AG08396 (cell line): ENCODE results near the gene SLC22A23.

Experiments used
- DNase-seq: peaks from one replicate; pipeline ENCODE4 v3.0.0; 2012; ENCODE audit warnings: low spot score, mixed read lengths

SLC22A23 gene

GRCh38 chr6:3444276-3445088 is 12.4 kb downstream of the SLC22A23 start:
- DNase-seq = no peak

GRCh38 chr6:3443221-3443515 is 13.7 kb downstream of the SLC22A23 start:
- DNase-seq = no peak

- no peak for DNase-seq
Measured at GRCh38 chr6:3442431-3443220, 14.2 kb downstream of the SLC22A23 start.

GRCh38 chr6:3440911-3441310 is 15.9 kb downstream of the SLC22A23 start:
- DNase-seq = no peak

GRCh38 chr6:3439961-3440360 is 16.9 kb downstream of the SLC22A23 start:
- no peak for DNase-seq

- DNase-seq = peak; percentile 38
Measured at GRCh38 chr6:3438190-3439167, 18.4 kb downstream of the SLC22A23 start.

GRCh38 chr6:3433005-3433404 is 23.8 kb downstream of the SLC22A23 start:
- no peak for DNase-seq

- no peak for DNase-seq
Measured at GRCh38 chr6:3432416-3432815, 24.4 kb downstream of the SLC22A23 start.

GRCh38 chr6:3431994-3432393 is 24.9 kb downstream of the SLC22A23 start:
- DNase-seq = no peak

- DNase-seq = no peak
Measured at GRCh38 chr6:3429211-3429610, 27.6 kb downstream of the SLC22A23 start.

GRCh38 chr6:3428700-3429099 is 28.1 kb downstream of the SLC22A23 start:
- DNase-seq = no peak

GRCh38 chr6:3428247-3428646 is 28.6 kb downstream of the SLC22A23 start:
- no peak for DNase-seq

- no peak for DNase-seq
Measured at GRCh38 chr6:3427687-3428085, 29.2 kb downstream of the SLC22A23 start.

- no peak for DNase-seq
Measured at GRCh38 chr6:3426927-3427686, 29.7 kb downstream of the SLC22A23 start.

- DNase-seq = no peak
Measured at GRCh38 chr6:3426091-3426926, 30.5 kb downstream of the SLC22A23 start.

- DNase-seq = no peak
Measured at GRCh38 chr6:3425574-3425973, 31.3 kb downstream of the SLC22A23 start.

GRCh38 chr6:3424185-3424927 is 32.5 kb downstream of the SLC22A23 start:
- no peak for DNase-seq

GRCh38 chr6:3423439-3424184 is 33.2 kb downstream of the SLC22A23 start:
- no peak for DNase-seq

- DNase-seq = no peak
Measured at GRCh38 chr6:3422435-3423070, 34.3 kb downstream of the SLC22A23 start.
